ENCODE measurements around the gene SHMT2. TPM values are rescaled to one million over a fixed set of nuclear protein-coding genes. Genes with fewer than 3 reads are reported as not detected.

Gene SHMT2
- total and polyA plus RNA-seq, 2 experiments from 2014 or later: 125 to 387 TPM

MicroRNA genes within 50 kb of the gene (microRNA counts, 767-probe panel; counts per million panel counts)
- microRNA hsa-miR-1228-3p: not detected

Small RNA genes lying within 50 kb of the gene (microRNA-seq; reads per million reads assigned to microRNA genes)
- gene MIR1228: 1.3 reads per million

Small RNA genes lying within 50 kb of the gene (small RNA-seq; reads per million reads assigned to genes)
- gene MIR1228 (ENCODE audit: low replicate concordance): 0.10 reads per million

Other genes starting within 250 kb of the SHMT2 start
- 24.1 and 26.7 TPM in 2 replicates for gene ZBTB39, start 223.2 kb upstream of the SHMT2 start, total RNA-seq (2014; rRNA removed; shearing (Covaris generic))
- gene ZBTB39, start 223.2 kb upstream of the SHMT2 start, polyA plus RNA-seq (2016; fragmentation: Nextera tagmentation; extraction: Ambion mirVana): 5.5 and 6.6 TPM in 2 replicates
- gene TAC3, start 213.2 kb upstream of the SHMT2 start, total RNA-seq (2014; rRNA removed; shearing (Covaris generic)): 11.9 and 22.0 TPM in 2 replicates
- gene TAC3, start 213.2 kb upstream of the SHMT2 start, polyA plus RNA-seq (2016; fragmentation: Nextera tagmentation; extraction: Ambion mirVana): 35.1 and 37.5 TPM in 2 replicates
- not detected in 2 replicates for gene MYO1A, start 179.6 kb upstream of the SHMT2 start, total RNA-seq (2014; rRNA removed; shearing (Covaris generic))
- not detected in 2 replicates for gene MYO1A, start 179.6 kb upstream of the SHMT2 start, polyA plus RNA-seq (2016; fragmentation: Nextera tagmentation; extraction: Ambion mirVana)
- gene NEMP1, start 150.9 kb upstream of the SHMT2 start, total RNA-seq (2014; rRNA removed; shearing (Covaris generic)): 35.0 and 36.3 TPM in 2 replicates
- 10.3 and 11.9 TPM in 2 replicates for gene NEMP1, start 150.9 kb upstream of the SHMT2 start, polyA plus RNA-seq (2016; fragmentation: Nextera tagmentation; extraction: Ambion mirVana)
- gene NAB2, start 140.6 kb upstream of the SHMT2 start, total RNA-seq (2014; rRNA removed; shearing (Covaris generic)): 19.8 and 20.8 TPM in 2 replicates
- gene NAB2, start 140.6 kb upstream of the SHMT2 start, polyA plus RNA-seq (2016; fragmentation: Nextera tagmentation; extraction: Ambion mirVana): 6.5 and 6.6 TPM in 2 replicates
- 26.3 and 28.1 TPM in 2 replicates for gene STAT6, start 118.3 kb upstream of the SHMT2 start, total RNA-seq (2014; rRNA removed; shearing (Covaris generic))
- gene STAT6, start 118.3 kb upstream of the SHMT2 start, polyA plus RNA-seq (2016; fragmentation: Nextera tagmentation; extraction: Ambion mirVana): 11.0 and 14.3 TPM in 2 replicates
- 130 and 145 TPM in 2 replicates for gene LRP1, start 101.2 kb upstream of the SHMT2 start, total RNA-seq (2014; rRNA removed; shearing (Covaris generic))
- 26.6 and 29.9 TPM in 2 replicates for gene LRP1, start 101.2 kb upstream of the SHMT2 start, polyA plus RNA-seq (2016; fragmentation: Nextera tagmentation; extraction: Ambion mirVana)
- not detected in 2 replicates for gene LRP1-AS, start 82.1 kb upstream of the SHMT2 start, total RNA-seq (2014; rRNA removed; shearing (Covaris generic))
- 0.86 TPM in 1 of 2 replicates, not detected in the other for gene LRP1-AS, start 82.1 kb upstream of the SHMT2 start, polyA plus RNA-seq (2016; fragmentation: Nextera tagmentation; extraction: Ambion mirVana)
- 1.5 and 4.5 TPM in 2 replicates for gene NXPH4, start 12.9 kb upstream of the SHMT2 start, total RNA-seq (2014; rRNA removed; shearing (Covaris generic))
- 0.89 and 1.1 TPM in 2 replicates for gene NXPH4, start 12.9 kb upstream of the SHMT2 start, polyA plus RNA-seq (2016; fragmentation: Nextera tagmentation; extraction: Ambion mirVana)
- gene STAC3, start 21.5 kb downstream of the SHMT2 start, total RNA-seq (2014; rRNA removed; shearing (Covaris generic)): 1.2 and 3.0 TPM in 2 replicates
- 0.48 and 0.59 TPM in 2 replicates for gene STAC3, start 21.5 kb downstream of the SHMT2 start, polyA plus RNA-seq (2016; fragmentation: Nextera tagmentation; extraction: Ambion mirVana)
- gene R3HDM2, start 201.3 kb downstream of the SHMT2 start, total RNA-seq (2014; rRNA removed; shearing (Covaris generic)): 17.7 and 19.6 TPM in 2 replicates
- 9.6 and 10.2 TPM in 2 replicates for gene R3HDM2, start 201.3 kb downstream of the SHMT2 start, polyA plus RNA-seq (2016; fragmentation: Nextera tagmentation; extraction: Ambion mirVana)
- not detected in 2 replicates for gene INHBC, start 205.1 kb downstream of the SHMT2 start, total RNA-seq (2014; rRNA removed; shearing (Covaris generic))
- 0.53 TPM in 1 of 2 replicates, not detected in the other for gene INHBC, start 205.1 kb downstream of the SHMT2 start, polyA plus RNA-seq (2016; fragmentation: Nextera tagmentation; extraction: Ambion mirVana)
- gene INHBE, start 225.6 kb downstream of the SHMT2 start, total RNA-seq (2014; rRNA removed; shearing (Covaris generic)): 19.4 and 29.0 TPM in 2 replicates
- 5.6 and 7.4 TPM in 2 replicates for gene INHBE, start 225.6 kb downstream of the SHMT2 start, polyA plus RNA-seq (2016; fragmentation: Nextera tagmentation; extraction: Ambion mirVana)
- gene GLI1, start 230.1 kb downstream of the SHMT2 start, total RNA-seq (2014; rRNA removed; shearing (Covaris generic)): 16.1 and 18.1 TPM in 2 replicates
- gene GLI1, start 230.1 kb downstream of the SHMT2 start, polyA plus RNA-seq (2016; fragmentation: Nextera tagmentation; extraction: Ambion mirVana): 4.8 and 5.6 TPM in 2 replicates